ENCODE results near the gene PHF21A.

PHF21A gene

GRCh38 chr11:45917623-45918330, 203.5 kb downstream of the PHF21A start, which contains the start of gene PEX16:
Gene PEX16 (minus strand): TSS chr11:45917877. CDS start chr11:45917811, 66 bp downstream.
- peak; percentile 99 for DNase-seq (ENCODE audit: low read depth)
- TF ChIP-seq MYC (IDR thresholded peaks at IDR 0.05; ENCODE audit: low read depth, low read length), result peak; percentile 61; the same call in 1 of the 2 replicates
- TF ChIP-seq, protein P1, sequence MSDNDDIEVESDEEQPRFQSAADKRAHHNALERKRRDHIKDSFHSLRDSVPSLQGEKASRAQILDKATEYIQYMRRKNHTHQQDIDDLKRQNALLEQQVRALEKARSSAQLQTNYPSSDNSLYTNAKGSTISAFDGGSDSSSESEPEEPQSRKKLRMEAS (IDR thresholded peaks at IDR 0.05; ENCODE audit: low read depth, low read length), result peak; percentile 54
- TF ChIP-seq, protein P2, sequence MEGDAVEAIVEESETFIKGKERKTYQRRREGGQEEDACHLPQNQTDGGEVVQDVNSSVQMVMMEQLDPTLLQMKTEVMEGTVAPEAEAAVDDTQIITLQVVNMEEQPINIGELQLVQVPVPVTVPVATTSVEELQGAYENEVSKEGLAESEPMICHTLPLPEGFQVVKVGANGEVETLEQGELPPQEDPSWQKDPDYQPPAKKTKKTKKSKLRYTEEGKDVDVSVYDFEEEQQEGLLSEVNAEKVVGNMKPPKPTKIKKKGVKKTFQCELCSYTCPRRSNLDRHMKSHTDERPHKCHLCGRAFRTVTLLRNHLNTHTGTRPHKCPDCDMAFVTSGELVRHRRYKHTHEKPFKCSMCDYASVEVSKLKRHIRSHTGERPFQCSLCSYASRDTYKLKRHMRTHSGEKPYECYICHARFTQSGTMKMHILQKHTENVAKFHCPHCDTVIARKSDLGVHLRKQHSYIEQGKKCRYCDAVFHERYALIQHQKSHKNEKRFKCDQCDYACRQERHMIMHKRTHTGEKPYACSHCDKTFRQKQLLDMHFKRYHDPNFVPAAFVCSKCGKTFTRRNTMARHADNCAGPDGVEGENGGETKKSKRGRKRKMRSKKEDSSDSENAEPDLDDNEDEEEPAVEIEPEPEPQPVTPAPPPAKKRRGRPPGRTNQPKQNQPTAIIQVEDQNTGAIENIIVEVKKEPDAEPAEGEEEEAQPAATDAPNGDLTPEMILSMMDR (IDR thresholded peaks at IDR 0.05; ENCODE audit: low read depth, low read length), result no peak
- peak; percentile 75 for TF ChIP-seq POLR2A (IDR thresholded peaks at IDR 0.05; ENCODE audit: extremely low read depth, insufficient read length)
- peak within 1 kb of the TSS; percentile 90 for H3K4me3 ChIP-seq (ENCODE audit: low read depth, low read length)

DNA sequence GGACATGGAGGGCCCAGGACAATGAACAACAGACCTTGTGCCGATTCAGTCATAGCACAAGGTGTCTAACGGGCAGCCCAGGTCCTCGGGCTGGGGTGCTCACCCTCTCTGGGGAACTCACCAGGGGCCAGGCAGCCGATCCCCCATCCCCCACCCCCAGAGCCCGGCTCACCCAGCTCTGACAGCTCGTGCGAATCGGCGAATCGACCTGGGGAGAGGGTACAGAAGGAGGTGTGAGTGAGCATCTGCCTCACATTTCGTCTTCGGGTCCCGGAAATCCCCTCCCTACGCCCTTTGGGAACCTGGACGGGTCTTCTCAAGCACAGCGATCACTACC, 204.0 kb downstream of the PHF21A start:
- TF ChIP-seq MYC (IDR thresholded peaks at IDR 0.05; ENCODE audit: low read depth, low read length) (no peak), POLR2A (IDR thresholded peaks at IDR 0.05; ENCODE audit: extremely low read depth, insufficient read length) (no peak)
- TF ChIP-seq, protein P2 (IDR thresholded peaks at IDR 0.05; ENCODE audit: low read depth, low read length), result no peak
- TF ChIP-seq, protein P1 (IDR thresholded peaks at IDR 0.05; ENCODE audit: low read depth, low read length), result no peak
- no peak for DNase-seq (ENCODE audit: low read depth)
- peak overlapping the region; percentile 90 for H3K4me3 ChIP-seq (ENCODE audit: low read depth, low read length)

GRCh38 chr11:45915446-45915845, 205.8 kb downstream of the PHF21A start:
- TF ChIP-seq MYC (IDR thresholded peaks at IDR 0.05; ENCODE audit: low read depth, low read length), result no peak
- no peak for TF ChIP-seq POLR2A (IDR thresholded peaks at IDR 0.05; ENCODE audit: extremely low read depth, insufficient read length)
- TF ChIP-seq, protein P1 (IDR thresholded peaks at IDR 0.05; ENCODE audit: low read depth, low read length), result no peak
- TF ChIP-seq, protein P2 (IDR thresholded peaks at IDR 0.05; ENCODE audit: low read depth, low read length), result no peak
- DNase-seq (ENCODE audit: low read depth), result no peak
- H3K4me3 ChIP-seq (ENCODE audit: low read depth, low read length), result no peak overlapping the region

DNA sequence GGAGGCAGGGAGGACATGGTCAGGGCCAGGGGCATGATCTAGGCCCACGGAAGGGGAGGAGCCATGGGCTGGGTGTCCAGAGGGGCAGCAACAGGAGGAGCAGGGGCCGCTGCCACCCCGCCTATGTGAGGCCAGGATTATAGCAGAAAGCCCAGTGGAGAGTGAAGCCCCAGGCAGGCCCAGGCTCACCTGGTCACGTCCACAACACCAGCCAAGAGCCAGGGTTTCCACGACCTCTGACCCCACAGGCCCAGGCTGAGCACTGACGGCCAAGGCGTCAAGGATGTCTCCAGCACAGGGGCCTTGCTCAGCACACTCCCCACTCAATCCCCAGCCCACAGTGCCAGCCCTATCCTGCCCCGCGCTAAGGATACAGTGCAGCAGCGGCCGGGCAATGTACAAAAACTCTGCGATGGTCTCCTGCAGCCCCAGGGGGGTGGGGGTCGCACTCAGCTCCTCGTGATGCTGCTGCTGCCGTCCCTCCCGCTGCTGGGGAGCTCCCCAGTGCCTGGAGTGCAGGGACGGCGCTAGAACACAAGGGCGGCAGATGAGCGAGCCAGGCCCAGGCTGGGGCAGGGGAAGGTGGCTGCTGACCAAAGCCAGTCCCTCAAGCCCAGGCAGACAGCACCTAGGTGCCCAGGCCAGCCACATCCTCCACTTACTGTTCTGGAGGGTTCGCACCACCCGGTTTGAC, 207.2 kb downstream of the PHF21A start:
- no peak for DNase-seq (ENCODE audit: low read depth)
- H3K4me3 ChIP-seq (ENCODE audit: low read depth, low read length), result no peak overlapping the region
- TF ChIP-seq, protein P1 (IDR thresholded peaks at IDR 0.05; ENCODE audit: low read depth, low read length), result no peak
- TF ChIP-seq, protein P2 (IDR thresholded peaks at IDR 0.05; ENCODE audit: low read depth, low read length), result no peak
- TF ChIP-seq POLR2A (IDR thresholded peaks at IDR 0.05; ENCODE audit: extremely low read depth, insufficient read length) (no peak), MYC (IDR thresholded peaks at IDR 0.05; ENCODE audit: low read depth, low read length) (no peak)

DNA sequence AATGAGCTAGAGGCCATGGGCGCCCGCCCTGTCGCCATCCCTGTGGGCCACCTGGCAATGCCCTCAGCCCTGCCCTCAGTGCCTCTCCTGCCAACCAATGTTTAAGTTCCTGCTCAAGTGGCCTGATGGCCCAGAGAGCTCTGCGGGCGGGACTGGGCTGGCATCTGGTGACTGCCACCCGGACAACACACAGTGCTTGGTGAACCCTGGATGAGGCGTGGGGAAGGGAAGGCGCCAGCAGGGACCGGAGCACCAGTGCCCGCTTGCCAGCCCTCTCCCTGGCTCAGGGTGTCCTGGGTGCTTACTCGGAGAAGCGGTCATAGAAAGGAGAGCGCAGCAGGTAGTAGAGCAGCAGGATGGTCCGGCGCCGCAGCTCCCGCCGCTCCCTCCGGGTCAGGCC, 207.7 kb downstream of the PHF21A start:
- TF ChIP-seq, protein P1 (IDR thresholded peaks at IDR 0.05; ENCODE audit: low read depth, low read length), result no peak
- no peak for TF ChIP-seq MYC (IDR thresholded peaks at IDR 0.05; ENCODE audit: low read depth, low read length)
- DNase-seq (ENCODE audit: low read depth), result no peak
- no peak overlapping the region for H3K4me3 ChIP-seq (ENCODE audit: low read depth, low read length)

- no peak overlapping the region for H3K4me3 ChIP-seq (ENCODE audit: low read depth, low read length)
- no peak for DNase-seq (ENCODE audit: low read depth)
- TF ChIP-seq, protein P1 (IDR thresholded peaks at IDR 0.05; ENCODE audit: low read depth, low read length), result no peak
- TF ChIP-seq MYC (IDR thresholded peaks at IDR 0.05; ENCODE audit: low read depth, low read length) (no peak), POLR2A (IDR thresholded peaks at IDR 0.05; ENCODE audit: extremely low read depth, insufficient read length) (no peak)
- TF ChIP-seq, protein P2 (IDR thresholded peaks at IDR 0.05; ENCODE audit: low read depth, low read length), result no peak
Measured at GRCh38 chr11:45910623-45911022, 210.6 kb downstream of the PHF21A start.

Measured in NB4 (cell line).